ENCODE measurements around the gene TTC21B.

DNA sequence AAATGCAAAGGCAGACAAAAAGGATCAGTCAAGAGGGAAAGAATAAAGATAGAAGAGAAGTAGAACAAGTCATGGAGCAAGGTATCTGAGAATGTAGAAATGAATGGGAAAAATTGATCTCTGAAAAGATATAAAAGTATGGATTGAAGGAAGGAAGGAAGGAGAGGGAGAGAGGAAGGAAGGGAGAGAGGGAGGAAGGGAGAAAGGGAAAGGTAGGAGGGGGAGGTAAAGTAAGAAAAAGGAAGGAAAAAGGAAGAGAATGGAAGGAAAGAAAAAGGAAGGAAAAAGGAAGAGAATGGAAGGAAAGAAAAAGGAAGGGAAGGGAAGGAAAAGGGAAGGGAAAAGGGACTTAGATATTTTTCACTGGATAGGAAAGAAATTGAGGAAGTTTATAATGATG is 31.5 kb upstream of the TTC21B start:
- TF ChIP-seq CTCF (IDR thresholded peaks at IDR 0.05): no peak
- no peak for TF ChIP-seq POLR2A (IDR thresholded peaks at IDR 0.05)
